ENCODE measurements around the gene KIT. TPM values are rescaled to one million over a fixed set of nuclear protein-coding genes. Genes with fewer than 3 reads are reported as not detected.

The KIT gene
- total and polyA plus RNA-seq, 2 experiments from 2014 or later: 2.7 to 4.1 TPM

DNA sequence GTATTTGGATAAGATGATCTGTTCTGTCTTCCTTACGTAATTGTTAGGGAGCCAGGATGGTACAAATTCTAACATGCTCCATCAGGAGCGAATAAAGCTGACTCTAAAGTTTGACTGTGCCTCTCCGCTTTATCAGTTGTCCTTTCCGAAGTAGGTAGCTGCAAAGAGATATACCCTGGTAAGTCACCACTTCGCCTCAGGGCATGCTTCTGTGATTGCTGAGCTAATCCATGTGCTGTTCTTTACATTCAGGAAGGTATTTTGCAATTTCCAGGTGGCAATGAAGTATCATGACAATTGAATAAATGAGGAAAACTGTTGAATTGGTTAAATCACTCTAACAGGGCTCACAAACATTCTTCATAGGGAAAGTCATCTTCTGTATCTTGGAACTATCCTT, 38.9 kb downstream of the KIT start:
- H3K9me3 ChIP-seq (ENCODE audit: low read depth): no peaks in the 10 kb centered on the region
- no peak overlapping the region for H2AFZ ChIP-seq
- H3K9me2 ChIP-seq (replicated peaks; ENCODE audit: insufficient read depth): no peaks in the 10 kb centered on the region
- no peak overlapping the region for H3K4me3 ChIP-seq
- H4K20me1 ChIP-seq (ENCODE audit: insufficient read depth, poor library complexity, severe bottlenecking): no peaks in the 10 kb centered on the region
- 89% methylated on average over 5 of the region's 5 CpGs for WGBS (ENCODE audit: low lambda C conversion rate, missing lambda C conversion rate)
- TF ChIP-seq EZH2phosphoT487 (IDR thresholded peaks at IDR 0.05; ENCODE audit: low read depth, severe bottlenecking, unreplicated experiment): no peak
- TF ChIP-seq, protein P1, sequence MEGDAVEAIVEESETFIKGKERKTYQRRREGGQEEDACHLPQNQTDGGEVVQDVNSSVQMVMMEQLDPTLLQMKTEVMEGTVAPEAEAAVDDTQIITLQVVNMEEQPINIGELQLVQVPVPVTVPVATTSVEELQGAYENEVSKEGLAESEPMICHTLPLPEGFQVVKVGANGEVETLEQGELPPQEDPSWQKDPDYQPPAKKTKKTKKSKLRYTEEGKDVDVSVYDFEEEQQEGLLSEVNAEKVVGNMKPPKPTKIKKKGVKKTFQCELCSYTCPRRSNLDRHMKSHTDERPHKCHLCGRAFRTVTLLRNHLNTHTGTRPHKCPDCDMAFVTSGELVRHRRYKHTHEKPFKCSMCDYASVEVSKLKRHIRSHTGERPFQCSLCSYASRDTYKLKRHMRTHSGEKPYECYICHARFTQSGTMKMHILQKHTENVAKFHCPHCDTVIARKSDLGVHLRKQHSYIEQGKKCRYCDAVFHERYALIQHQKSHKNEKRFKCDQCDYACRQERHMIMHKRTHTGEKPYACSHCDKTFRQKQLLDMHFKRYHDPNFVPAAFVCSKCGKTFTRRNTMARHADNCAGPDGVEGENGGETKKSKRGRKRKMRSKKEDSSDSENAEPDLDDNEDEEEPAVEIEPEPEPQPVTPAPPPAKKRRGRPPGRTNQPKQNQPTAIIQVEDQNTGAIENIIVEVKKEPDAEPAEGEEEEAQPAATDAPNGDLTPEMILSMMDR (IDR thresholded peaks at IDR 0.05; ENCODE audit: poor library complexity): no peak
- TF ChIP-seq EZH2 (IDR thresholded peaks at IDR 0.05; ENCODE audit: borderline replicate concordance): no peak
- H3K79me2 ChIP-seq: no peaks in the 10 kb centered on the region
- no peak for DNase-seq (ENCODE audit: low spot score)
- no peaks in the 10 kb centered on the region for H3K36me3 ChIP-seq (replicated peaks; ENCODE audit: insufficient read depth, low read depth)
- H3K4me1 ChIP-seq (ENCODE audit: insufficient read depth): no peaks in the 10 kb centered on the region
- no peak overlapping the region for H3K4me2 ChIP-seq
- no peak overlapping the region for H3K27ac ChIP-seq
- no peaks in the 10 kb centered on the region for H3K27me3 ChIP-seq

DNA sequence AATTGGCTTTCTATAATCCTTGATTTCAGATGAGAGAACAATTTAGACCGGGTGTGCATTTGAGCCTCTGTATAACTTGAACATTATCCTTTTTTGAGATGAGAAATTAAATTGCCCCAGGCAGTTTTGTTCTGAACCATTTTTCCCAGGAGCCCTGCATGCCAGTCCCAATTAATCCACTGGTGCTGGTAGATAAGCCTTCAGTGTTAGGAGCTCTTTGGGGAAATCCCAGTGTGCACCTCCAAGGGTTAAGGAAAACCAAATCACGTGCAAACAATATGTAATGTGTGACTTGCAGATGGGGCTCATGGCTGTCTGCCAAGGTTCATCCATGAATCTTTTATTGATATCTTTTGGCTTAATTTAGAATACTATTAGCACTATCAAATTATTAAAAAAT, 43.2 kb downstream of the KIT start:
- Histone ChIP-seq H4K20me1 (ENCODE audit: insufficient read depth, poor library complexity, severe bottlenecking) (no peaks in the 10 kb centered on the region), H3K4me3 (no peak overlapping the region), H3K9me2 (replicated peaks; ENCODE audit: insufficient read depth) (no peaks in the 10 kb centered on the region), H3K79me2 (no peaks in the 10 kb centered on the region), H3K4me2 (no peak overlapping the region), H3K27me3 (no peaks in the 10 kb centered on the region), H3K27ac (no peak overlapping the region), H3K9me3 (ENCODE audit: low read depth) (no peaks in the 10 kb centered on the region), H3K36me3 (replicated peaks; ENCODE audit: insufficient read depth, low read depth) (no peaks in the 10 kb centered on the region), H2AFZ (no peak overlapping the region), H3K4me1 (ENCODE audit: insufficient read depth) (no peaks in the 10 kb centered on the region)
- DNase-seq (ENCODE audit: low spot score): no peak
- TF ChIP-seq EZH2 (IDR thresholded peaks at IDR 0.05; ENCODE audit: borderline replicate concordance) (no peak), EZH2phosphoT487 (IDR thresholded peaks at IDR 0.05; ENCODE audit: low read depth, severe bottlenecking, unreplicated experiment) (no peak)
- TF ChIP-seq, protein P1 (IDR thresholded peaks at IDR 0.05; ENCODE audit: poor library complexity): no peak
- 19% methylated on average over 2 of the region's 2 CpGs for WGBS (ENCODE audit: low lambda C conversion rate, missing lambda C conversion rate)

DNA sequence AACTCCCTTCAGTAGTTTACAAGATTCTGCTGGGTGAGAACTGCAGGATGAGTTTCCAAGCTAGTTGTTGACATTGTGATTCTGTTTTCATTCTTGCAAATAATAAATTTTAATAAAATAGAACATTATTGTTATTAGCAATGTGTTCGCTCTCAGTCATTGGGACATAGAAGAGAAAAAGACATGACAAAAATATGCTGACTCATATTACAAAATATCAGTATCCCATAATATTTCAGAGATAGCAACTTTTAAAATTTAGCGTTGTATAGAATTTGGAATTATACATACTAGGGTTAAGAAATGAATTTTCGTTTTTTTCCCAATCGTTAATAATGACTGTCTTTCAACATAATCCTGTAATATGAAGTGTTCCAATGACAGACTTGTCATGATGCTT, 45.4 kb downstream of the KIT start:
- H3K4me3 ChIP-seq: no peak overlapping the region
- TF ChIP-seq EZH2 (IDR thresholded peaks at IDR 0.05; ENCODE audit: borderline replicate concordance): no peak
- TF ChIP-seq, protein P1 (IDR thresholded peaks at IDR 0.05; ENCODE audit: poor library complexity): no peak
- no peak for TF ChIP-seq EZH2phosphoT487 (IDR thresholded peaks at IDR 0.05; ENCODE audit: low read depth, severe bottlenecking, unreplicated experiment)
- WGBS (ENCODE audit: low lambda C conversion rate, missing lambda C conversion rate): 95% methylated on average over 4 of the region's 4 CpGs

DNA sequence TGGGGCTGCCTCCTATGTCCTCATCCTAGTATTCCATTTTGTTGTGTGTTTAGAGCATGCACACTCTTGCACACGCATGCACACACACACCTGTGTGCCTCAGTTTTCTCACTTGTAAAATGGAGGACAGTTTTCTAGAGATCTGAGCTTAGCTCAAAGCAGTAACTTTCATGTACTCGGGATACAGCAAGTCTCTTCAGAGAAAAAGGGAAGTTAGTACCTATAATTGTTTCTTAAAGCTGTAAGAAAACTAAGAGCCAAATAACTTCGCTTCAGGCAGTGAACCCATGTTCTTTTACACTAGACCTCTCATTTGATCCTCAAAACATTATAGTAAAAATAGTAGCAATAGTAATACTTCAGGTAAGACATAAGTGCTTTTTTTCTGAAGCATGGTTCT, 49.6 kb downstream of the KIT start:
- H3K27me3 ChIP-seq: no peaks in the 10 kb centered on the region

More for the DNA sequence above, 45.4 kb downstream of the KIT start:
- no peaks in the 10 kb centered on the region for H3K9me2 ChIP-seq (replicated peaks; ENCODE audit: insufficient read depth)
- no peaks in the 10 kb centered on the region for H3K27me3 ChIP-seq
- no peaks in the 10 kb centered on the region for H4K20me1 ChIP-seq (ENCODE audit: insufficient read depth, poor library complexity, severe bottlenecking)
- no peaks in the 10 kb centered on the region for H3K79me2 ChIP-seq
- H3K4me1 ChIP-seq (ENCODE audit: insufficient read depth): no peaks in the 10 kb centered on the region
- no peak overlapping the region for H2AFZ ChIP-seq
- no peak overlapping the region for H3K27ac ChIP-seq
- no peaks in the 10 kb centered on the region for H3K36me3 ChIP-seq (replicated peaks; ENCODE audit: insufficient read depth, low read depth)
- no peak overlapping the region for H3K4me2 ChIP-seq
- DNase-seq (ENCODE audit: low spot score): no peak
- H3K9me3 ChIP-seq (ENCODE audit: low read depth): no peaks in the 10 kb centered on the region

More for the DNA sequence above, 49.6 kb downstream of the KIT start:
- Histone ChIP-seq H3K4me3 (no peak overlapping the region), H3K9me3 (ENCODE audit: low read depth) (no peaks in the 10 kb centered on the region), H3K79me2 (no peaks in the 10 kb centered on the region), H3K9me2 (replicated peaks; ENCODE audit: insufficient read depth) (no peaks in the 10 kb centered on the region), H3K4me1 (ENCODE audit: insufficient read depth) (no peaks in the 10 kb centered on the region), H3K36me3 (replicated peaks; ENCODE audit: insufficient read depth, low read depth) (no peaks in the 10 kb centered on the region), H3K27ac (no peak overlapping the region), H4K20me1 (ENCODE audit: insufficient read depth, poor library complexity, severe bottlenecking) (no peaks in the 10 kb centered on the region), H3K4me2 (no peak overlapping the region), H2AFZ (no peak overlapping the region)
- no peak for TF ChIP-seq EZH2phosphoT487 (IDR thresholded peaks at IDR 0.05; ENCODE audit: low read depth, severe bottlenecking, unreplicated experiment)
- 92% methylated on average over 3 of the region's 3 CpGs for WGBS (ENCODE audit: low lambda C conversion rate, missing lambda C conversion rate)
- no peak for DNase-seq (ENCODE audit: low spot score)
